HepG2 (cell line): ENCODE measurements around the gene ITGB1. TPM values are rescaled to one million over a fixed set of nuclear protein-coding genes. Genes with fewer than 3 reads are reported as not detected.

Experiments
- ATF7-NPFF ChIP-seq: sonication (generic); formaldehyde crosslinking; IDR thresholded peaks from 2 replicates; pipeline ENCODE4 v1.8.1; 2023; ENCODE audit warnings: mild to moderate bottlenecking, low read depth, missing genetic modification reagents, moderate library complexity
- BRD4 ChIP-seq: sonication (generic); formaldehyde crosslinking; IDR thresholded peaks from 2 replicates; pipeline ENCODE4 v1.4.0; 2020; ENCODE audit warnings: missing genetic modification reagents
- EHMT2 ChIP-seq: fragments of 200-600 bp; sonication (generic); IDR thresholded peaks from 2 replicates; pipeline ENCODE4 v1.7.0; 2017; ENCODE audit warnings: antibody characterized with exemption, low read depth, low read length, borderline replicate concordance
- ELF4 ChIP-seq: sonication (generic); formaldehyde crosslinking; IDR thresholded peaks from 2 replicates; pipeline ENCODE4 v1.5.0; 2020; ENCODE audit warnings: missing genetic modification reagents, mild to moderate bottlenecking, moderate library complexity, borderline replicate concordance
- GATAD2A ChIP-seq: IDR thresholded peaks from 2 replicates; pipeline ENCODE4 v1.6.1; 2016
- HMG20A ChIP-seq: IDR thresholded peaks from 2 replicates; pipeline ENCODE4 v1.6.1; 2016; ENCODE audit warnings: borderline replicate concordance
- MYC ChIP-seq: sonication (generic); formaldehyde crosslinking; IDR thresholded peaks from 2 replicates; pipeline ENCODE4 v1.9.0; 2021; ENCODE audit warnings: missing genetic modification reagents, borderline replicate concordance
- NCOA5 ChIP-seq: sonication (generic); formaldehyde crosslinking; IDR thresholded peaks from 2 replicates; pipeline ENCODE4 v1.4.0; 2020; ENCODE audit warnings: missing genetic modification reagents
- NFE2 ChIP-seq: sonication (generic); formaldehyde crosslinking; IDR thresholded peaks from 2 replicates; pipeline ENCODE4 v1.4.0; 2020; ENCODE audit warnings: missing genetic modification reagents
- SMAD3 ChIP-seq: sonication (generic); formaldehyde crosslinking; IDR thresholded peaks from 2 replicates; pipeline ENCODE4 v1.4.0; 2020; ENCODE audit warnings: missing genetic modification reagents
- SMC3 ChIP-seq: IDR thresholded peaks from 2 replicates; pipeline ENCODE4 v1.6.1; 2011; ENCODE audit warnings: low read length, improper control_type of control experiment
- SOX5 ChIP-seq: IDR thresholded peaks from 2 replicates; pipeline ENCODE4 v1.6.1; 2016; ENCODE audit warnings: borderline replicate concordance
- SOX6 ChIP-seq, 2 experiments: fragments of 450-650 bp in 1 of 2; sonication (generic) in 1 of 2; formaldehyde crosslinking in 1 of 2; IDR thresholded peaks; 2 replicates each; pipeline versions ENCODE4 v1.4.0 to v1.6.1; 2017 to 2020; ENCODE audit warnings: antibody characterized with exemption in 1 of 2, mild to moderate bottlenecking in 1 of 2, missing genetic modification reagents in 1 of 2
- TBX3 ChIP-seq: fragments of 450-650 bp; IDR thresholded peaks from 2 replicates; pipeline ENCODE4 v1.6.1; 2017; ENCODE audit warnings: antibody characterized with exemption, mild to moderate bottlenecking, inconsistent platforms, borderline replicate concordance
- XRCC5 ChIP-seq: fragments of 200-400 bp; formaldehyde crosslinking; optimal IDR thresholded peaks from 2 replicates; pipeline ENCODE3; 2017; ENCODE audit warnings: mild to moderate bottlenecking, low read length
- ZNF296 ChIP-seq: sonication (generic); formaldehyde crosslinking; conservative IDR thresholded peaks from 2 replicates; pipeline ENCODE4 v1.5.0; 2020; ENCODE audit warnings: mild to moderate bottlenecking, missing genetic modification reagents
- ZNF572 ChIP-seq: sonication (generic); formaldehyde crosslinking; IDR thresholded peaks from 2 replicates; pipeline ENCODE4 v1.5.1; 2020; ENCODE audit warnings: mild to moderate bottlenecking, missing genetic modification reagents
- ZNF644 ChIP-seq: IDR thresholded peaks from 2 replicates; pipeline ENCODE4 v1.6.1; 2016; ENCODE audit warnings: low read depth
- ZNF709 ChIP-seq: sonication (generic); formaldehyde crosslinking; IDR thresholded peaks from 2 replicates; pipeline ENCODE4 v1.5.0; 2020; ENCODE audit warnings: mild to moderate bottlenecking, missing genetic modification reagents
- ZNF749 ChIP-seq: sonication (generic); formaldehyde crosslinking; IDR thresholded peaks from 2 replicates; pipeline ENCODE4 v1.8.0; 2022; ENCODE audit warnings: mild to moderate bottlenecking, missing genetic modification reagents, moderate library complexity, borderline replicate concordance
- ZNF776 ChIP-seq: sonication (generic); formaldehyde crosslinking; IDR thresholded peaks from 2 replicates; pipeline ENCODE4 v1.4.0; 2020; ENCODE audit warnings: mild to moderate bottlenecking, missing genetic modification reagents
- ZSCAN9 ChIP-seq: IDR thresholded peaks from 2 replicates; pipeline ENCODE4 v1.6.1; 2016; ENCODE audit warnings: borderline replicate concordance
- polyA plus RNA-seq, 8 experiments: library from polyadenylated mRNA; depleted of rRNA in 3 of 8; stranded (reverse) in 7 of 8; unstranded in 1 of 8; fragments of >200 nt; fragmentation: Illumina TruSeq in 4 of 8; extraction: Trizol in 4 of 8; gene quantifications; 2 replicates each; pipeline versions ENCODE4 v1.2.1 to v1.2.3, GENCODE V29; 2011 to 2016; ENCODE audit warnings: low read depth in 4 of 8, missing spikeins in 1 of 8, mixed read lengths in 1 of 8; ENCODE audit not compliant: insufficient read depth in 1 of 8
- total RNA-seq, 5 experiments: library from RNA; depleted of rRNA; stranded (reverse); fragments of >200 nt; fragmentation: Illumina TruSeq; extraction: Trizol; gene quantifications; 2 replicates each; pipeline ENCODE4 v1.2.3, GENCODE V29; 2016; ENCODE audit warnings: low read depth in 1 of 5
- TF ChIP-seq, protein P1 (sequence below): sonication (generic); formaldehyde crosslinking; IDR thresholded peaks from 2 replicates; pipeline ENCODE4 v1.4.0; 2020; ENCODE audit warnings: missing genetic modification reagents
- TF ChIP-seq, protein P2 (sequence below): sonication (generic); formaldehyde crosslinking; IDR thresholded peaks from 2 replicates; pipeline ENCODE4 v1.5.0; 2020; ENCODE audit warnings: mild to moderate bottlenecking, missing genetic modification reagents, borderline replicate concordance
- TF ChIP-seq, protein P3 (sequence below): sonication (generic); formaldehyde crosslinking; IDR thresholded peaks from 2 replicates; pipeline ENCODE4 v1.4.0; 2020; ENCODE audit warnings: missing genetic modification reagents
- TF ChIP-seq, protein P4 (sequence below): sonication (generic); formaldehyde crosslinking; IDR thresholded peaks from 2 replicates; pipeline ENCODE4 v1.5.1; 2020; ENCODE audit warnings: mild to moderate bottlenecking, missing genetic modification reagents, moderate library complexity

ITGB1 gene
- total and polyA plus RNA-seq, 2 of the 13 experiments (the other 11 are each of a cell fraction or from before 2014, with no cell fraction given), result 190 to 204 TPM

DNA sequence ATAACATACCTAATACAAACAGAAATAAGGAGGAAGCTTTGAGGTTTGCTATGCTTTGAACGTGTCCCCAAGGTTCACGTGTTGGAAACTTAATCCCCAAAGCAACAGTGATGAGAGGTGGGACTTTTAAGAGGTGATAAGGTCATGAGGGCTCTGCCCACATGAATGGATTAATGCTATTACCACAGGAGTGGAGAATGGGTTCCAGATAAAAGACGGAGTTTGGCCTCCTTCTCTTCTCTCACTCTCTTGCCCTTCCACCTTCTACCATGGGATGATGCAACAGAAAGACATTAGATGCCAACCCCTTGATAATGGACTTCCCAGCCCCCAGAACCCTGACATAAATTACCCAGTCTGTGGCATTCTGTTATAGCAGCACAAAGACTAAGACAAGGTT lies 9.6 kb downstream of the ITGB1 start (continued):
- TF ChIP-seq, protein P1, sequence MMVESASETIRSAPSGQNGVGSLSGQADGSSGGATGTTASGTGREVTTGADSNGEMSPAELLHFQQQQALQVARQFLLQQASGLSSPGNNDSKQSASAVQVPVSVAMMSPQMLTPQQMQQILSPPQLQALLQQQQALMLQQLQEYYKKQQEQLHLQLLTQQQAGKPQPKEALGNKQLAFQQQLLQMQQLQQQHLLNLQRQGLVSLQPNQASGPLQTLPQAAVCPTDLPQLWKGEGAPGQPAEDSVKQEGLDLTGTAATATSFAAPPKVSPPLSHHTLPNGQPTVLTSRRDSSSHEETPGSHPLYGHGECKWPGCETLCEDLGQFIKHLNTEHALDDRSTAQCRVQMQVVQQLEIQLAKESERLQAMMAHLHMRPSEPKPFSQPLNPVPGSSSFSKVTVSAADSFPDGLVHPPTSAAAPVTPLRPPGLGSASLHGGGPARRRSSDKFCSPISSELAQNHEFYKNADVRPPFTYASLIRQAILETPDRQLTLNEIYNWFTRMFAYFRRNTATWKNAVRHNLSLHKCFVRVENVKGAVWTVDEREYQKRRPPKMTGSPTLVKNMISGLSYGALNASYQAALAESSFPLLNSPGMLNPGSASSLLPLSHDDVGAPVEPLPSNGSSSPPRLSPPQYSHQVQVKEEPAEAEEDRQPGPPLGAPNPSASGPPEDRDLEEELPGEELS, result no peak
- TF ChIP-seq SMAD3 (no peak), ZNF296 (no peak), SMC3 (no peak), ZNF749 (CRISPR knock-in tag) (no peak), EHMT2 (peak; percentile 29; the same call in 1 of the 2 replicates), XRCC5 (no peak), MYC (no peak), TBX3 (peak; percentile 44; the same call in 1 of the 2 replicates), HMG20A (CRISPR knock-in tag) (peak; percentile 66; the same call in 1 of the 2 replicates), SOX6 (IDR thresholded peaks at IDR 0.05) (no peak), SOX6 (CRISPR knock-in tag; IDR thresholded peaks at IDR 0.05) (peak; percentile 50), ZNF572 (CRISPR knock-in tag) (no peak), NCOA5 (no peak), ZSCAN9 (no peak), ATF7-NPFF (CRISPR knock-in tag) (no peak), ELF4 (CRISPR knock-in tag) (no peak), SOX5 (peak; percentile 49; the same call in 1 of the 2 replicates), ZNF776 (CRISPR knock-in tag) (no peak), GATAD2A (CRISPR knock-in tag) (peak; percentile 35; the same call in 1 of the 2 replicates), BRD4 (CRISPR knock-in tag) (no peak), NFE2 (CRISPR knock-in tag) (no peak), ZNF709 (CRISPR knock-in tag) (no peak), ZNF644 (CRISPR knock-in tag) (peak; percentile 77; the same call in 1 of the 2 replicates)
- TF ChIP-seq, protein P2, sequence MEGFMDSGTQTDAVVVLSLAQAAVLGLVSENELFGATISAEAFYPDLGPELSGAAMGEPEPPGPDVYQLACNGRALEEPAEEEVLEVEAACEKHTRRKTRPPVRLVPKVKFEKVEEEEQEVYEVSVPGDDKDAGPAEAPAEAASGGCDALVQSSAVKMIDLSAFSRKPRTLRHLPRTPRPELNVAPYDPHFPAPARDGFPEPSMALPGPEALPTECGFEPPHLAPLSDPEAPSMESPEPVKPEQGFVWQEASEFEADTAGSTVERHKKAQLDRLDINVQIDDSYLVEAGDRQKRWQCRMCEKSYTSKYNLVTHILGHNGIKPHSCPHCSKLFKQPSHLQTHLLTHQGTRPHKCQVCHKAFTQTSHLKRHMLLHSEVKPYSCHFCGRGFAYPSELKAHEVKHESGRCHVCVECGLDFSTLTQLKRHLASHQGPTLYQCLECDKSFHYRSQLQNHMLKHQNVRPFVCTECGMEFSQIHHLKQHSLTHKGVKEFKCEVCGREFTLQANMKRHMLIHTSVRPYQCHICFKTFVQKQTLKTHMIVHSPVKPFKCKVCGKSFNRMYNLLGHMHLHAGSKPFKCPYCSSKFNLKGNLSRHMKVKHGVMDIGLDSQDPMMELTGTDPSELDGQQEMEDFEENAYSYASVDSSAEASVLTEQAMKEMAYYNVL (CRISPR knock-in tag), result no peak
- TF ChIP-seq, protein P3, sequence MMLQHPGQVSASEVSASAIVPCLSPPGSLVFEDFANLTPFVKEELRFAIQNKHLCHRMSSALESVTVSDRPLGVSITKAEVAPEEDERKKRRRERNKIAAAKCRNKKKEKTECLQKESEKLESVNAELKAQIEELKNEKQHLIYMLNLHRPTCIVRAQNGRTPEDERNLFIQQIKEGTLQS (CRISPR knock-in tag), result peak; percentile 79
- TF ChIP-seq, protein P4, sequence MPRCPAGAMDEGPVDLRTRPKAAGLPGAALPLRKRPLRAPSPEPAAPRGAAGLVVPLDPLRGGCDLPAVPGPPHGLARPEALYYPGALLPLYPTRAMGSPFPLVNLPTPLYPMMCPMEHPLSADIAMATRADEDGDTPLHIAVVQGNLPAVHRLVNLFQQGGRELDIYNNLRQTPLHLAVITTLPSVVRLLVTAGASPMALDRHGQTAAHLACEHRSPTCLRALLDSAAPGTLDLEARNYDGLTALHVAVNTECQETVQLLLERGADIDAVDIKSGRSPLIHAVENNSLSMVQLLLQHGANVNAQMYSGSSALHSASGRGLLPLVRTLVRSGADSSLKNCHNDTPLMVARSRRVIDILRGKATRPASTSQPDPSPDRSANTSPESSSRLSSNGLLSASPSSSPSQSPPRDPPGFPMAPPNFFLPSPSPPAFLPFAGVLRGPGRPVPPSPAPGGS, result no peak
